ENCODE results near the gene SPZ1.
"Not testable (repeated sequence)": the region's sequence is repeated elsewhere in the genome, so short reads cannot be mapped to it uniquely, and the experiment has no call there.

The SPZ1 gene

GRCh38 chr5:80319702-80320101 lies at the start of gene SPZ1:
Gene SPZ1, plus strand, starts transcription at chr5:80320002. Its CDS starts 214 bp downstream, at chr5:80320216.
- no peak for DNase-seq (ENCODE audit: low spot score)
- Histone ChIP-seq H3K4me3 (no peak within 1 kb of the TSS), H3K27ac (no peak within 1 kb of the TSS)
- no peak for TF ChIP-seq CTCF (IDR thresholded peaks at IDR 0.05)

- DNase-seq (ENCODE audit: low spot score); H3K4me3 ChIP-seq; H3K27ac ChIP-seq: not testable (repeated sequence)
Observed at GRCh38 chr5:80270543-80270942, 49.3 kb upstream of the SPZ1 start.

- Histone ChIP-seq H3K4me3 (no peak overlapping the region), H3K27ac (no peak overlapping the region)
- no peak for TF ChIP-seq CTCF (IDR thresholded peaks at IDR 0.05)
- DNase-seq (ENCODE audit: low spot score): no peak
Observed at GRCh38 chr5:80275347-80275746, 44.5 kb upstream of the SPZ1 start.

- H3K27ac ChIP-seq: no peak overlapping the region
- TF ChIP-seq CTCF (IDR thresholded peaks at IDR 0.05): no peak
Observed at GRCh38 chr5:80276186-80276585, 43.6 kb upstream of the SPZ1 start.

GRCh38 chr5:80277191-80277590 lies 42.6 kb upstream of the SPZ1 start:
- no peak overlapping the region for H3K27ac ChIP-seq
- H3K4me3 ChIP-seq: no peak overlapping the region
- no peak for TF ChIP-seq CTCF (IDR thresholded peaks at IDR 0.05)
- no peak for DNase-seq (ENCODE audit: low spot score)

More at GRCh38 chr5:80276186-80276585, 43.6 kb upstream of the SPZ1 start:
- no peak overlapping the region for H3K4me3 ChIP-seq
- no peak for DNase-seq (ENCODE audit: low spot score)

- no peak for DNase-seq (ENCODE audit: low spot score)
- no peak overlapping the region for H3K27ac ChIP-seq
Observed at GRCh38 chr5:80282054-80282453, 37.7 kb upstream of the SPZ1 start.

GRCh38 chr5:80283360-80283759 lies 36.4 kb upstream of the SPZ1 start:
- H3K27ac ChIP-seq: no peak overlapping the region
- no peak for DNase-seq (ENCODE audit: low spot score)
- H3K4me3 ChIP-seq: no peak overlapping the region
- no peak for TF ChIP-seq CTCF (IDR thresholded peaks at IDR 0.05)

More at GRCh38 chr5:80282054-80282453, 37.7 kb upstream of the SPZ1 start:
- no peak for TF ChIP-seq CTCF (IDR thresholded peaks at IDR 0.05)
- no peak overlapping the region for H3K4me3 ChIP-seq

GRCh38 chr5:80284720-80285119 lies 35.1 kb upstream of the SPZ1 start:
- no peak for TF ChIP-seq CTCF (IDR thresholded peaks at IDR 0.05)
- no peak overlapping the region for H3K4me3 ChIP-seq
- no peak overlapping the region for H3K27ac ChIP-seq
- DNase-seq (ENCODE audit: low spot score): no peak
